GM19043 (cell line): ENCODE data around the gene ZNF664.

Experiments
- ATAC-seq: cut with Tn5 transposase; IDR thresholded peaks from one replicate; pipeline ENCODE4 v1.9.1; 2021; ENCODE audit warnings: low read depth; ENCODE audit not compliant: unreplicated experiment

ZNF664 gene

GRCh38 chr12:124046456-124046740 lies 73.4 kb downstream of the ZNF664 start:
- ATAC-seq: no peak

- ATAC-seq: no peak
Measured at GRCh38 chr12:124047045-124047566, 74.1 kb downstream of the ZNF664 start.

- ATAC-seq: no peak
Measured at GRCh38 chr12:124049451-124050094, 76.6 kb downstream of the ZNF664 start.

GRCh38 chr12:124053851-124054250 lies 80.8 kb downstream of the ZNF664 start:
- no peak for ATAC-seq

GRCh38 chr12:124055066-124055465 lies 82.1 kb downstream of the ZNF664 start:
- ATAC-seq: no peak

GRCh38 chr12:124057691-124058090 lies 84.7 kb downstream of the ZNF664 start:
- no peak for ATAC-seq

- no peak for ATAC-seq
Measured at GRCh38 chr12:124059752-124060151, 86.7 kb downstream of the ZNF664 start.
